Spleen (tissue), 7 donors: ENCODE results near the gene RASEF.

Experiments
- POLR2A ChIP-seq, 3 donors: fragments of 450-650 bp; IDR thresholded peaks; one replicate each; pipeline ENCODE4 v1.5.1; 2017; ENCODE audit warnings: antibody characterized with exemption in 3 of 3, mild to moderate bottlenecking in 1 of 3
- TF ChIP-seq, protein P1 (sequence below), 11 experiments: fragments of 200-600 bp in 7 of 11; fragments of 450-650 bp in 4 of 11; sonication (generic) in 4 of 11; IDR thresholded peaks in 8 of 11; conservative IDR thresholded peaks in 3 of 11; 1 replicate in 7 of 11; 2 replicates in 4 of 11; pipeline versions ENCODE4 v1.4.0 to v1.8.0; 2016 to 2021; ENCODE audit warnings: antibody characterized with exemption in 11 of 11, inconsistent platforms in 4 of 11, mild to moderate bottlenecking in 1 of 11
- donor health status: DM: no; HTN: no; CAD: no; lungs with moderate emphysema.
- donor health status: DM: no; HTN: no; CAD: no.
- donor health status: DM: no; HTN: no; CAD: no.

DNA sequence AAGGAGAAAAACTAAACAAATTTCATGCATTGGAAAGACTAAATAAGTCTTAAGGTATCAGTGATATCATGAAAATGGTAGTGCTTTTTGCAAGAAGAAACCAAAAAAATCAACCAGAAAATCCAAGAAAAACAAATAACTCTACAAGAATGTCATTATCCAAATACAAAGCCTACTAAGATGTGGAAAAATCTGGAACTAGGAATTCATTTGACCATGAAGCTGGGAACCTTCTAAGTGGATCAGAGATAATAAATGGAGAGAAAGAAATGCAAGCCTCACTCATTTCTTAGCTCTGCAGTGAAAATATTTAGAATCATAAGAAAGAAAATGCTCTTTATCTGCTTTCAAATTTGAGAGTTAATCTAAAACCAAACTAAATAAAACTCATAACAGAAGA, 51.3 kb downstream of the RASEF start:
- TF ChIP-seq, protein P1, sequence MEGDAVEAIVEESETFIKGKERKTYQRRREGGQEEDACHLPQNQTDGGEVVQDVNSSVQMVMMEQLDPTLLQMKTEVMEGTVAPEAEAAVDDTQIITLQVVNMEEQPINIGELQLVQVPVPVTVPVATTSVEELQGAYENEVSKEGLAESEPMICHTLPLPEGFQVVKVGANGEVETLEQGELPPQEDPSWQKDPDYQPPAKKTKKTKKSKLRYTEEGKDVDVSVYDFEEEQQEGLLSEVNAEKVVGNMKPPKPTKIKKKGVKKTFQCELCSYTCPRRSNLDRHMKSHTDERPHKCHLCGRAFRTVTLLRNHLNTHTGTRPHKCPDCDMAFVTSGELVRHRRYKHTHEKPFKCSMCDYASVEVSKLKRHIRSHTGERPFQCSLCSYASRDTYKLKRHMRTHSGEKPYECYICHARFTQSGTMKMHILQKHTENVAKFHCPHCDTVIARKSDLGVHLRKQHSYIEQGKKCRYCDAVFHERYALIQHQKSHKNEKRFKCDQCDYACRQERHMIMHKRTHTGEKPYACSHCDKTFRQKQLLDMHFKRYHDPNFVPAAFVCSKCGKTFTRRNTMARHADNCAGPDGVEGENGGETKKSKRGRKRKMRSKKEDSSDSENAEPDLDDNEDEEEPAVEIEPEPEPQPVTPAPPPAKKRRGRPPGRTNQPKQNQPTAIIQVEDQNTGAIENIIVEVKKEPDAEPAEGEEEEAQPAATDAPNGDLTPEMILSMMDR (IDR thresholded peaks at IDR 0.05 in 8 of 11, conservative IDR thresholded peaks at IDR 0.05 in 3 of 11), result no peak
- TF ChIP-seq POLR2A (IDR thresholded peaks at IDR 0.05), result no peak
